Neutrophil (primary cell): ENCODE results near the gene HIRA.

ENCODE experiments used
- H3K27ac ChIP-seq: fragments of 200-600 bp; sonication (generic); 2 replicates; pipeline ENCODE4 v1.5.1; 2016; ENCODE audit warnings: mild to moderate bottlenecking, moderate library complexity
- H3K27me3 ChIP-seq: fragments of 200-600 bp; sonication (generic); 2 replicates; pipeline ENCODE4 v1.6.0; 2016; ENCODE audit warnings: mild to moderate bottlenecking
- H3K36me3 ChIP-seq: fragments of 200-600 bp; sonication (generic); 2 replicates; pipeline ENCODE4 v1.5.1; 2017
- H3K4me1 ChIP-seq, 2 experiments: fragments of 200-600 bp in 1 of 2; sonication (generic) in 1 of 2; 1 replicate in 1 of 2; 2 replicates in 1 of 2; pipeline versions ENCODE4 v1.5.1 to v1.6.1; 2013 to 2016; ENCODE audit warnings: low read depth in 1 of 2, low read length in 1 of 2, mild to moderate bottlenecking in 1 of 2, moderate library complexity in 1 of 2; ENCODE audit not compliant: control insufficient read depth in 1 of 2, insufficient read depth in 1 of 2
- H3K4me3 ChIP-seq, 2 experiments: fragments of 200-600 bp in 1 of 2; sonication (generic) in 1 of 2; 1 replicate in 1 of 2; 2 replicates in 1 of 2; pipeline ENCODE4 v1.5.1; 2013 to 2016; ENCODE audit warnings: low read depth in 1 of 2, low read length in 1 of 2, mild to moderate bottlenecking in 1 of 2, moderate library complexity in 1 of 2
- H3K9me3 ChIP-seq: fragments of 200-600 bp; sonication (generic); 2 replicates; pipeline ENCODE4 v1.5.1; 2016
- TF ChIP-seq, protein P1 (sequence below): fragments of 200-600 bp; sonication (generic); IDR thresholded peaks from 2 replicates; pipeline ENCODE4 v1.5.1; 2016; ENCODE audit warnings: antibody characterized with exemption

HIRA gene

DNA sequence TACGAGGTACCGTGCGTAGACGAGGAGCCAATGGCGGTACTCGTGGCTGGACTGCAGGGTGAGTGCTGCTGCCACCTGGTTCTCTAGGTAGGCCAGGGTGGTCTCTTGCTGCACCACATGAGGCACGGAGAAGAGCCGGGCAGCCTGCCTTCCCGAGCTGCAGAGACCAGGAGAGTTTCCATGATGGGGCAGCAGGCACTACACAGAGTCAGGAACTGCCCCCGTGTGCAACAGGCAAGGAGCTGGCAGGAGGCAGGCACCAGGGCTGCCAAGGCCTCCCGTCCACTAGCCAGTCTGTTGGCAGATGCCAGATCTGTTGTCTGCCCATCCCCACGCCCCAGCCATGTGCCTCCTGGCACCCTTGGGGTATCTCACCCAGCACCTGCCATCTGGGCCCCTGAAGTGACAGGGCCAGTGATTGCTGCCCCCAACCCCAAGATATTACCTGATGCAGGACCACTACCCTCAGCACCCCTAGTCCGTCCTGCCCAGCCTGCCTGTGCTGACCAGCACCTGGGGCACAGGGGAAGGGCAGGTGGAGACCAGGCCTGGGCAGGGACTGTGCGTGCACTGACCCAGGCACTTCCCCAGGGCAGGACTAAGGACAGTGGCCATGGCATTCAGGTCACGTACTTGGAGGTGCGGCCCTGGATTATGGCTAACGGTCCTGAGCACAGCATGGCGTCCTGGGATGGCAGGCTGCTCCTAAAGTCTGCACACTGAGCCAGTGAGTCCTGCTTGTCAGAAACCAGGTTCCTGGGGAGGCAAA lies 78.0 kb downstream of the HIRA start:
- no peaks in the 10 kb centered on the region for H3K4me1 ChIP-seq
- H3K27ac ChIP-seq = no peak overlapping the region
- H3K4me3 ChIP-seq = no peak overlapping the region
- H3K27me3 ChIP-seq = no peaks in the 10 kb centered on the region
- TF ChIP-seq, protein P1, sequence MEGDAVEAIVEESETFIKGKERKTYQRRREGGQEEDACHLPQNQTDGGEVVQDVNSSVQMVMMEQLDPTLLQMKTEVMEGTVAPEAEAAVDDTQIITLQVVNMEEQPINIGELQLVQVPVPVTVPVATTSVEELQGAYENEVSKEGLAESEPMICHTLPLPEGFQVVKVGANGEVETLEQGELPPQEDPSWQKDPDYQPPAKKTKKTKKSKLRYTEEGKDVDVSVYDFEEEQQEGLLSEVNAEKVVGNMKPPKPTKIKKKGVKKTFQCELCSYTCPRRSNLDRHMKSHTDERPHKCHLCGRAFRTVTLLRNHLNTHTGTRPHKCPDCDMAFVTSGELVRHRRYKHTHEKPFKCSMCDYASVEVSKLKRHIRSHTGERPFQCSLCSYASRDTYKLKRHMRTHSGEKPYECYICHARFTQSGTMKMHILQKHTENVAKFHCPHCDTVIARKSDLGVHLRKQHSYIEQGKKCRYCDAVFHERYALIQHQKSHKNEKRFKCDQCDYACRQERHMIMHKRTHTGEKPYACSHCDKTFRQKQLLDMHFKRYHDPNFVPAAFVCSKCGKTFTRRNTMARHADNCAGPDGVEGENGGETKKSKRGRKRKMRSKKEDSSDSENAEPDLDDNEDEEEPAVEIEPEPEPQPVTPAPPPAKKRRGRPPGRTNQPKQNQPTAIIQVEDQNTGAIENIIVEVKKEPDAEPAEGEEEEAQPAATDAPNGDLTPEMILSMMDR = no peak
- H3K36me3 ChIP-seq = peaks cover 100% of the 10 kb centered on the region
- no peaks in the 10 kb centered on the region for H3K9me3 ChIP-seq

DNA sequence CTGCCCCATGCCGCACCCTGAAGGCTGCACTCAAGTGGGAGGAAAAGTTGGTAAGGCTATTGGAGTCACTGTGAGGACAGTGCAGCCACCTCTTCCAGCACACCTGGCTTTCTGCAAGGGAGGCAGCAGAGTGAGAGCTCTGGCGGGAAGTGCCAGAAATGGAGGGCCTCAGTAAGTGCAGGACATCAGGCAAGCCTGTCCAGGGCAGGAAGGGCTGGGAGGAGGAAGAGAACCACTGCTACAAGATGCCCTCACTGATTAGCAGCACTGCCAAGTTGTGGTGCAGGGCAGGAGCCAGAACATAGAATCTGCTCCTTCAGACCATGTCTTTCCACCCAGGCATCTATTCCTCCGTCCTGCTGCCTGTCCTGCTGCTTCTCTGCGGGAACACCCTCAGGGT lies 78.8 kb downstream of the HIRA start:
- TF ChIP-seq, protein P1 = no peak
- H3K36me3 ChIP-seq = peaks cover 100% of the 10 kb centered on the region
- H3K4me1 ChIP-seq = no peaks in the 10 kb centered on the region
- H3K27me3 ChIP-seq = no peaks in the 10 kb centered on the region
- no peak overlapping the region for H3K27ac ChIP-seq
- H3K9me3 ChIP-seq = no peaks in the 10 kb centered on the region
- no peak overlapping the region for H3K4me3 ChIP-seq

DNA sequence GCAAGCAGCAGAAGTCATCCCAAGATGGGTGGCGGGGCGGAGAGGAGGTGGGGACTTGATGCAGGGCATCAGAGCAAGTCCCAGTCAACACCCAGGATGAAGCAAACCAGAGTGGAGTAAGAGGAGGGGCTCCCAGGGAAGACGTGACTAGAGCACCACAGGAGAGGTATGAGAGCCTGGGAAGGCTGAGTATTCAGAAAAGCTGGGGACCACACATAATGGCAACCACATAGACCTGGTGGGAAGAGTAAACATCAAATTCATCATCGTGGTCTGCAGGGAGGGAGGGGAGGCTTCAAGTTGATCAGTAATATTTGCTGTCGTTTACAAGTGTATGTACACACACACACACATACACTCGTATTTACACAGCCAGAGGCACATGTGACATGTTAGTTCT lies 79.3 kb downstream of the HIRA start:
- TF ChIP-seq, protein P1 = no peak
- Histone ChIP-seq H3K4me1 (no peaks in the 10 kb centered on the region), H3K27me3 (no peaks in the 10 kb centered on the region), H3K4me3 (no peak overlapping the region), H3K27ac (no peak overlapping the region), H3K9me3 (no peaks in the 10 kb centered on the region), H3K36me3 (peaks cover 100% of the 10 kb centered on the region)

DNA sequence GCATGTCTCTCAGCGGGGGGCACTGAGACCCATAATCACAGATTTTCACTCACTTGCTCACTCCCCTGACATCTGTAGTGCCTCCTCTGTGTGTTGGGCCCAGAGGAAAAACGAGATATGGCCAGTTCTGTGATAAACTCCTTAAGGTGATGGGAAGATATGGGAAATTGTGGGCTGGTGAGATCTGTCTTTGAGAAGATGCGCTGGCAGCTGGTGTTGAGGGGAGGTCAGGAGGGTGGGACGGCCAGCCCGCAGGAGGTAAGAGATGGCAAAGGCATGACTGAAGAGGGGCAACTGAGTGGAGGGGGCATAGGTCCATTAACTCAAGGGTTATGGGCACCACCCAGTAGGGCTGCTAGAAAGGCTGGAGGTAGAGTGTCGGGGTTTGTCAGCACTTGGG lies 79.9 kb downstream of the HIRA start:
- H3K4me3 ChIP-seq = no peak overlapping the region
- peaks cover 100% of the 10 kb centered on the region for H3K36me3 ChIP-seq
- TF ChIP-seq, protein P1 = no peak
- no peak overlapping the region for H3K27ac ChIP-seq
- no peaks in the 10 kb centered on the region for H3K27me3 ChIP-seq
- H3K9me3 ChIP-seq = no peaks in the 10 kb centered on the region
- H3K4me1 ChIP-seq = no peaks in the 10 kb centered on the region

DNA sequence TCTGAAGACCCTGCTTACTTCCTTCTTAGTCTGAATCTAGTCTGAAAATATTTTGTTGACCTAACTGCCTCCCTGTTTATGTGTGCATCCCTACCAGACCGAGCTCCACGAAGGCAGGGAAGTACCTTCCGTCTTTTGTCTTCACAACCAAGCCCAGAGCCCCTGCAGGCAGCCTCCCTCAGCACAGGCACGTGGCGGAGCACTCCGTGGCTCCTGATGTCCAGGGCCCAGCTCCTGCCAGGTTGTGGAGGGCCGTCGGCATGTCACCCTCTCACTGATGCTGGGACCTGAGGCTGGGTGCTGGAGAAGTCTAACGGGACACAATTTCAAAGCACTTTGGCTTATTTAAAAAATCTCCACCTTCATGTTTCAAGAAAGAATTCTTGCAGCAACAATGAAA lies 80.6 kb downstream of the HIRA start:
- TF ChIP-seq, protein P1 = no peak
- Histone ChIP-seq H3K36me3 (peaks cover 100% of the 10 kb centered on the region), H3K9me3 (no peaks in the 10 kb centered on the region), H3K27me3 (no peaks in the 10 kb centered on the region), H3K27ac (no peak overlapping the region), H3K4me3 (no peak overlapping the region), H3K4me1 (peaks cover 0 to 2% of the 10 kb centered on the region in 2 experiments)
